GM18951 (cell line): ENCODE data around the gene HINFP.
"Not testable (repeated sequence)": the region's sequence is repeated elsewhere in the genome, so short reads cannot be mapped to it uniquely, and the experiment has no call there.

Experiments used
- POLR2A ChIP-seq: IDR thresholded peaks from 4 replicates; pipeline ENCODE4 v1.6.1; 2011; ENCODE audit warnings: mild to moderate bottlenecking; ENCODE audit not compliant: insufficient read length, insufficient read depth; ENCODE audit errors: extremely low read depth
- in situ Hi-C: fragments of 300-500 bp; cut with MboI; formaldehyde crosslinking; loops from one replicate; pipeline ENCODE4 v1.12.0; 2022; ENCODE audit warnings: low sequenced_read_pairs, mixed read lengths, inconsistent platforms; ENCODE audit not compliant: unreplicated experiment

The HINFP gene

GRCh38 chr11:119167933-119168332 lies 46.6 kb downstream of the HINFP start:
- in situ Hi-C loops, result no loop called here
- TF ChIP-seq POLR2A, result no peak

DNA sequence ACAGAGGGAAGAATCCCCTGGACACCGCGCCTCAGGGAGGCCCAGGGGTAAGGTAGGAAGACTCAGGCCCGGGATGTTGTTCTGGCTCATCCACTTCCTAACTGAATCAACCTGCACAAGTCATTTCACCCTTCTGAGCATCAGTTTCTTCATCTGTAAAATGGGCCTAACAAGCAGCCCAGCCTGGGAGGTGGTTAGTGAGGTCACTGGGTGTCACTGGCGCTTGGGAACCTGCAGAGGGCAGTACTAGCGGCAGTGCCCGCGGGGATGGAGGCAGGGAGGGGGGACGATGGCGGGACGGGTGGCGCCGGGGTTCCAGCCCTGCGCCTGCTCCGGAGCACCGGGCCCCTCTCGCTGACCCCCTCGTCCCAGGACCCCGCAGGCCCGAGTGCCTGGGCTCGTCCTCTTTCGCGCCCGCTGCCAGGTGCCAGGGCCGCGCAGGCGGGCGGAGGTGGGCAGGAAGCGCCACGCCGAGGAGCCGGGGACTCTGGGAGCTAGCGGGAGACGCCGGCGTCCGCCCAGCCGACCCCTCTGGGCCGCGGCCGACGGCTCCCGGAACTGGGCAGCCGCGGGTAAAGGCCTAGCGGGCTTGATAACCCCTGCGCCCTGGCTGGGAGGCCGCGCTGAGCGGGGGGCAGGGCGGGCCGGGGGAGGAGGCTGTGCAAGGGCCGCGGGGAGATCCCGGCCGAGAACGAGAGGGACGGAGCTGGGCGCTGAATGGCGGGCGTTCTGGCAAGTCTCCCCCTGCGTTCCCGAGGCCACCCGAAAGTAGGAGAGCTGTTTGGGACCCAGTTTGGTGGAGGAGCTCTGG lies 47.3 kb downstream of the HINFP start, which contains the start of gene NLRX1:
TSS of gene NLRX1 (plus strand) at position 255 of the 811 bp plus-strand sequence. CDS start 2,679 bp downstream, outside the sequence.
- in situ Hi-C loops, result no loop called here
- peak; percentile 77 for TF ChIP-seq POLR2A

DNA sequence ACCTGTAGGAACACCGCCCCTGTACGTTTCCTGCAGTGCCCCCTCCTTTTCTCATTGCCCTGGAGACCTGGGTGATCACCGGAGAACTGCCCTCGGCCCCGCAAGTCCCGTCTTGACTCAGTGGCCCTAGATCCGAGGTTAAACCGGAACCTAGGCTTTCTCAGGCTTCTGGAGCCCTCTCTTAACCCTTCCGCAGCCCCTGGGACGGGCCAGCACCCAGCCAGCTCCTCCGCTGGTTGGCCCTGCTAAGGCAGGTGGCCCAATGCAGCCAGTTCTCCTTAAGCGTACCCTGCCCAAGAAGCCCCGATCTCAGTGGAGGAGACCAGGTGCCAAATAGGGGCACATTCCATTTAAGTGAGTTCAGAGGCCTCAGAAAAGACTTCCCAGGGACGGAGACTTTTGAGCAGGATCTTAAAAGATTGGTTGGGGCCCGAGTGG lies 47.9 kb downstream of the HINFP start:
- no peak for TF ChIP-seq POLR2A
- in situ Hi-C loops, result no loop called here

- in situ Hi-C loops, result no loop called here
- TF ChIP-seq POLR2A, result no peak
Measured at GRCh38 chr11:119172513-119172912, 51.1 kb downstream of the HINFP start.

- no peak for TF ChIP-seq POLR2A
- in situ Hi-C loops, result no loop called here
Measured at GRCh38 chr11:119173453-119173852, 52.1 kb downstream of the HINFP start.

GRCh38 chr11:119175493-119176077 lies 54.2 kb downstream of the HINFP start:
- no peak for TF ChIP-seq POLR2A
- in situ Hi-C loops, result no loop called here

GRCh38 chr11:119178166-119178680 lies 56.8 kb downstream of the HINFP start:
- in situ Hi-C loops, result no loop called here
- TF ChIP-seq POLR2A, result no peak

- in situ Hi-C loops, result no loop called here
- TF ChIP-seq POLR2A, result no peak
Measured at GRCh38 chr11:119179342-119179741, 58.0 kb downstream of the HINFP start.

- no peak for TF ChIP-seq POLR2A
- in situ Hi-C loops, result no loop called here
Measured at GRCh38 chr11:119179983-119180382, 58.6 kb downstream of the HINFP start.

- in situ Hi-C loops, result no loop called here
- no peak for TF ChIP-seq POLR2A
Measured at GRCh38 chr11:119180729-119181676, 59.6 kb downstream of the HINFP start.

DNA sequence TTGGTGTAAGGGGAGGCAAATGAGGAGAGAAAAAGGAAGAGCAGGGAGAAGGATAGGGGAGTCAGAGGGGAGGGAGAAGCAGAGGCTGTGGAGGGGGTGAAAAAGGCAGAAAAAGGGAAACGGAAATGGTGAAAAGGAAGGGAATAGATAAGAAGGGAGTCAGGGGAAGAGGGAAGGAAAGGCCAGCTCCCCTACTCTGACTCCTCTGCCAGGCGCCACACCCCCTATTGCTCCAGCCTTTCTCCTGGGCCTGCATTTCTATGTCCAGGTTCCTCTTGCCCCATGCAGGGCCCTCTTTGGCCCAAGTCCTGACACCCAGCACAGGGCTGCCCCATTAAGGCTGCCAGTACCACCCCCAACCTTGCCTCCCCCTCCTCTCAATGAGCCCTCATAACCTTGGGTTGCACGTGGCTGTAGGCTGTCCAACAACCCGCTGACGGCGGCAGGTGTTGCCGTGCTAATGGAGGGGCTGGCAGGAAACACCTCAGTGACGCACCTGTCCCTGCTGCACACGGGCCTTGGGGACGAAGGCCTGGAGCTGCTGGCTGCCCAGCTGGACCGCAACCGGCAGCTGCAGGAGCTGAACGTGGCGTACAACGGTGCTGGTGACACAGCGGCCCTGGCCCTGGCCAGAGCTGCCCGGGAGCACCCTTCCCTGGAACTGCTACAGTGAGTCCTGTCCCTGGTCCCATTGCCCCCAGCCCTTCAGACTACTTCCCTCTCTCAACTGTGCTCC lies 60.5 kb downstream of the HINFP start:
- TF ChIP-seq POLR2A, result no peak
- in situ Hi-C loops, result no loop called here

- in situ Hi-C loops, result not testable (repeated sequence)
Measured at GRCh38 chr11:119184399-119184798, 63.0 kb downstream of the HINFP start.
